Liver (tissue), 9 donors: ENCODE measurements around the gene CPA1. TPM values are rescaled to one million over a fixed set of nuclear protein-coding genes. Genes with fewer than 3 reads are reported as not detected.

Experiments
- DNase-seq: peaks from one replicate; pipeline ENCODE4 v3.0.0-alpha.2; 2017; ENCODE audit warnings: low spot score
- H3K27ac ChIP-seq, 2 donors: one replicate each; pipeline ENCODE4 v1.7.0; 2013; ENCODE audit warnings: inconsistent platforms in 2 of 2, low read length in 2 of 2, control low read depth in 1 of 2, low read depth in 1 of 2, mild to moderate bottlenecking in 1 of 2
- H3K27me3 ChIP-seq, 4 donors: one replicate each; pipeline versions ENCODE4 v1.6.1 to v1.7.0; 2013; ENCODE audit warnings: low read length in 3 of 4, inconsistent platforms in 1 of 4, mild to moderate bottlenecking in 1 of 4, moderate library complexity in 1 of 4; ENCODE audit not compliant: control insufficient read depth in 4 of 4, insufficient read depth in 4 of 4
- H3K36me3 ChIP-seq, 4 donors: one replicate each; pipeline versions ENCODE4 v1.6.1 to v1.7.0; 2013; ENCODE audit warnings: low read length in 3 of 4, mild to moderate bottlenecking in 3 of 4, low read depth in 1 of 4, moderate library complexity in 1 of 4; ENCODE audit not compliant: control insufficient read depth in 4 of 4, insufficient read depth in 3 of 4
- H3K4me1 ChIP-seq, 4 donors: one replicate each; pipeline versions ENCODE4 v1.6.1 to v1.7.0; 2013; ENCODE audit warnings: low read length in 3 of 4, mild to moderate bottlenecking in 3 of 4, moderate library complexity in 1 of 4; ENCODE audit not compliant: control insufficient read depth in 4 of 4, insufficient read depth in 4 of 4
- H3K4me3 ChIP-seq, 3 donors: one replicate each; pipeline versions ENCODE4 v1.6.1 to v1.7.0; 2013; ENCODE audit warnings: low read length in 3 of 3, control low read depth in 1 of 3, low read depth in 1 of 3, mild to moderate bottlenecking in 1 of 3
- H3K9ac ChIP-seq, 2 donors: one replicate each; pipeline ENCODE4 v1.7.0; 2013; ENCODE audit warnings: low read length in 2 of 2, mild to moderate bottlenecking in 2 of 2, moderate library complexity in 2 of 2, control low read depth in 1 of 2, low read depth in 1 of 2
- H3K9me3 ChIP-seq, 4 donors: one replicate each; pipeline versions ENCODE4 v1.6.1 to v1.7.0; 2013; ENCODE audit warnings: low read length in 3 of 4; ENCODE audit not compliant: control insufficient read depth in 4 of 4
- CTCF ChIP-seq: fragments of 150-350 bp; IDR thresholded peaks from 2 replicates; pipeline ENCODE4 v1.5.1; 2017; ENCODE audit warnings: improper control_type of control experiment, low read depth, low read length; ENCODE audit not compliant: missing input control
- EGR1 ChIP-seq, 2 donors: IDR thresholded peaks; 2 replicates each; pipeline ENCODE4 v1.6.1; 2016 to 2018; ENCODE audit warnings: antibody characterized with exemption in 2 of 2, low read depth in 2 of 2
- FOXA1 ChIP-seq: IDR thresholded peaks from 2 replicates; pipeline ENCODE4 v1.6.1; 2016; ENCODE audit warnings: antibody characterized with exemption
- FOXA2 ChIP-seq: IDR thresholded peaks from 2 replicates; pipeline ENCODE4 v1.6.1; 2016; ENCODE audit warnings: antibody characterized with exemption
- HNF4G ChIP-seq: IDR thresholded peaks from 2 replicates; pipeline ENCODE4 v1.6.1; 2016; ENCODE audit warnings: antibody characterized with exemption
- NR2F2 ChIP-seq: IDR thresholded peaks from 2 replicates; pipeline ENCODE4 v1.6.1; 2016; ENCODE audit warnings: antibody characterized with exemption
- RAD21 ChIP-seq, 2 donors: IDR thresholded peaks; 2 replicates each; pipeline ENCODE4 v1.6.1; 2016; ENCODE audit warnings: antibody characterized with exemption in 2 of 2, mild to moderate bottlenecking in 2 of 2
- RXRA ChIP-seq, 2 donors: IDR thresholded peaks; 2 replicates each; pipeline ENCODE4 v1.6.1; 2017 to 2018; ENCODE audit warnings: antibody characterized with exemption in 2 of 2, mild to moderate bottlenecking in 1 of 2
- SP1 ChIP-seq: IDR thresholded peaks from 2 replicates; pipeline ENCODE4 v1.6.1; 2018; ENCODE audit warnings: antibody characterized with exemption, mild to moderate bottlenecking
- YY1 ChIP-seq: IDR thresholded peaks from 2 replicates; pipeline ENCODE4 v1.6.1; 2016; ENCODE audit warnings: antibody characterized with exemption, mild to moderate bottlenecking
- WGBS: extraction: QIAGEN DNeasy Blood & Tissue Kit; methylation state at CpG from one replicate; pipeline ENCODE4 v1.1.7; 2013; 5-methylcytosine and 5-hydroxymethylcytosine counted together
- polyA plus RNA-seq, 2 donors: library from polyadenylated mRNA; stranded (reverse) in 1 of 2; unstranded in 1 of 2; fragments of 200-250 nt in 1 of 2; fragments of >200 nt in 1 of 2; fragmentation: Nextera tagmentation in 1 of 2; extraction: Ambion mirVana in 1 of 2; gene quantifications; one replicate each; pipeline versions ENCODE4 v1.2.1 to v1.2.3, GENCODE V29; 2013 to 2015
- total RNA-seq, 2 donors: library from RNA; depleted of rRNA; stranded (reverse); fragments of >200 nt; gene quantifications; one replicate each; pipeline ENCODE4 v1.2.3, GENCODE V29; 2014
- TF ChIP-seq, protein P1 (sequence below): IDR thresholded peaks from 2 replicates; pipeline ENCODE4 v1.6.1; 2016; ENCODE audit warnings: antibody characterized with exemption
- TF ChIP-seq, protein P2 (sequence below): IDR thresholded peaks from 2 replicates; pipeline ENCODE4 v1.6.1; 2016; ENCODE audit warnings: antibody characterized with exemption, mild to moderate bottlenecking
- donor health status: healthy.
- donor health status: healthy.
- donor health status: healthy.
- donor health status: healthy.
- donor health status: healthy.

CPA1 gene
- total and polyA plus RNA-seq, 4 donors: 0.07 to 0.42 TPM; not detected in 2

GRCh38 chr7:130356876-130357611 is 23.2 kb upstream of the CPA1 start:
- WGBS: 86% methylated on average over 16 of the region's 16 CpGs
- Histone ChIP-seq H3K9ac (no peak overlapping the region), H3K9me3 (peaks cover 3 to 11% (median 5%) of the 10 kb centered on the region in 4 donors), H3K4me3 (no peak overlapping the region), H3K27me3 (peaks cover 0 to 3% (median 0%) of the 10 kb centered on the region in 4 donors), H3K27ac (no peak overlapping the region), H3K4me1 (no peaks in the 10 kb centered on the region), H3K36me3 (no peaks in the 10 kb centered on the region)
- no peak for DNase-seq
- TF ChIP-seq SP1: no peak

GRCh38 chr7:130358471-130358870 is 21.8 kb upstream of the CPA1 start:
- no peak for TF ChIP-seq FOXA2
- TF ChIP-seq FOXA1: no peak
- TF ChIP-seq SP1: no peak
- TF ChIP-seq EGR1 (IDR thresholded peaks at IDR 0.05; ENCODE audit: low read depth in 2 of 2): no peak
- TF ChIP-seq NR2F2: no peak
- TF ChIP-seq YY1: no peak
- TF ChIP-seq RXRA (IDR thresholded peaks at IDR 0.05): no peak
- TF ChIP-seq, protein P1, sequence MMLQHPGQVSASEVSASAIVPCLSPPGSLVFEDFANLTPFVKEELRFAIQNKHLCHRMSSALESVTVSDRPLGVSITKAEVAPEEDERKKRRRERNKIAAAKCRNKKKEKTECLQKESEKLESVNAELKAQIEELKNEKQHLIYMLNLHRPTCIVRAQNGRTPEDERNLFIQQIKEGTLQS: no peak
- TF ChIP-seq, protein P2, sequence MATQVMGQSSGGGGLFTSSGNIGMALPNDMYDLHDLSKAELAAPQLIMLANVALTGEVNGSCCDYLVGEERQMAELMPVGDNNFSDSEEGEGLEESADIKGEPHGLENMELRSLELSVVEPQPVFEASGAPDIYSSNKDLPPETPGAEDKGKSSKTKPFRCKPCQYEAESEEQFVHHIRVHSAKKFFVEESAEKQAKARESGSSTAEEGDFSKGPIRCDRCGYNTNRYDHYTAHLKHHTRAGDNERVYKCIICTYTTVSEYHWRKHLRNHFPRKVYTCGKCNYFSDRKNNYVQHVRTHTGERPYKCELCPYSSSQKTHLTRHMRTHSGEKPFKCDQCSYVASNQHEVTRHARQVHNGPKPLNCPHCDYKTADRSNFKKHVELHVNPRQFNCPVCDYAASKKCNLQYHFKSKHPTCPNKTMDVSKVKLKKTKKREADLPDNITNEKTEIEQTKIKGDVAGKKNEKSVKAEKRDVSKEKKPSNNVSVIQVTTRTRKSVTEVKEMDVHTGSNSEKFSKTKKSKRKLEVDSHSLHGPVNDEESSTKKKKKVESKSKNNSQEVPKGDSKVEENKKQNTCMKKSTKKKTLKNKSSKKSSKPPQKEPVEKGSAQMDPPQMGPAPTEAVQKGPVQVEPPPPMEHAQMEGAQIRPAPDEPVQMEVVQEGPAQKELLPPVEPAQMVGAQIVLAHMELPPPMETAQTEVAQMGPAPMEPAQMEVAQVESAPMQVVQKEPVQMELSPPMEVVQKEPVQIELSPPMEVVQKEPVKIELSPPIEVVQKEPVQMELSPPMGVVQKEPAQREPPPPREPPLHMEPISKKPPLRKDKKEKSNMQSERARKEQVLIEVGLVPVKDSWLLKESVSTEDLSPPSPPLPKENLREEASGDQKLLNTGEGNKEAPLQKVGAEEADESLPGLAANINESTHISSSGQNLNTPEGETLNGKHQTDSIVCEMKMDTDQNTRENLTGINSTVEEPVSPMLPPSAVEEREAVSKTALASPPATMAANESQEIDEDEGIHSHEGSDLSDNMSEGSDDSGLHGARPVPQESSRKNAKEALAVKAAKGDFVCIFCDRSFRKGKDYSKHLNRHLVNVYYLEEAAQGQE: no peak
- no peak for TF ChIP-seq HNF4G
- no peak for TF ChIP-seq CTCF
- no peak for TF ChIP-seq RAD21 (IDR thresholded peaks at IDR 0.05)
- no peak for DNase-seq
- H3K27me3 ChIP-seq: no peaks in the 10 kb centered on the region
- no peak overlapping the region for H3K9ac ChIP-seq
- no peak overlapping the region for H3K4me3 ChIP-seq
- H3K4me1 ChIP-seq: no peaks in the 10 kb centered on the region
- WGBS: 87% methylated on average over 4 of the region's 4 CpGs
- no peak overlapping the region for H3K27ac ChIP-seq
- peaks cover 3 to 11% (median 5%) of the 10 kb centered on the region in 4 donors for H3K9me3 ChIP-seq
- no peaks in the 10 kb centered on the region for H3K36me3 ChIP-seq
